GM19467 (cell line): Measurements from ENCODE around the gene STK33.

Source experiments
- ATAC-seq: cut with Tn5 transposase; IDR thresholded peaks from one replicate; pipeline ENCODE4 v1.9.1; 2021; ENCODE audit warnings: mild to moderate bottlenecking, moderate library complexity; ENCODE audit not compliant: unreplicated experiment

Gene STK33

GRCh38 chr11:8604078-8604723 is 10.2 kb upstream of the STK33 start:
- peak; percentile 89 for ATAC-seq

- ATAC-seq = peak; percentile 23
Observed at GRCh38 chr11:8603696-8604077, 9.7 kb upstream of the STK33 start.

- ATAC-seq = no peak
Observed at GRCh38 chr11:8601376-8602133, 7.5 kb upstream of the STK33 start.

GRCh38 chr11:8598506-8598905 is 4.5 kb upstream of the STK33 start:
- ATAC-seq = no peak

GRCh38 chr11:8597182-8597581 is 3.2 kb upstream of the STK33 start:
- ATAC-seq = no peak

- no peak for ATAC-seq
Observed at GRCh38 chr11:8596504-8597046, 2.5 kb upstream of the STK33 start.

GRCh38 chr11:8593455-8593854 is 573 bp downstream of the STK33 start:
- ATAC-seq = peak; percentile 8

GRCh38 chr11:8587915-8588314 is 6.1 kb downstream of the STK33 start:
- ATAC-seq = no peak

GRCh38 chr11:8586805-8587204 is 7.2 kb downstream of the STK33 start:
- no peak for ATAC-seq

GRCh38 chr11:8586184-8586583 is 7.8 kb downstream of the STK33 start:
- ATAC-seq = no peak

- no peak for ATAC-seq
Observed at GRCh38 chr11:8584511-8584910, 9.5 kb downstream of the STK33 start.

GRCh38 chr11:8584082-8584481 is 9.9 kb downstream of the STK33 start:
- ATAC-seq = no peak

- ATAC-seq = no peak
Observed at GRCh38 chr11:8581300-8581699, 12.7 kb downstream of the STK33 start.

- no peak for ATAC-seq
Observed at GRCh38 chr11:8577791-8578581, 16.0 kb downstream of the STK33 start.

- no peak for ATAC-seq
Observed at GRCh38 chr11:8574798-8575197, 19.2 kb downstream of the STK33 start.

- ATAC-seq = no peak
Observed at GRCh38 chr11:8573777-8574176, 20.3 kb downstream of the STK33 start.

GRCh38 chr11:8567602-8568198 is 26.3 kb downstream of the STK33 start:
- ATAC-seq = no peak

GRCh38 chr11:8566613-8567210 is 27.3 kb downstream of the STK33 start:
- peak; percentile 49 for ATAC-seq

- ATAC-seq = no peak
Observed at GRCh38 chr11:8564526-8564925, 29.5 kb downstream of the STK33 start.

- ATAC-seq = no peak
Observed at GRCh38 chr11:8561461-8561860, 32.6 kb downstream of the STK33 start.

GRCh38 chr11:8558436-8558835 is 35.6 kb downstream of the STK33 start:
- ATAC-seq = no peak
